GM21529 (cell line): ENCODE results near the gene PIK3CA.
"Not testable (repeated sequence)": the region's sequence is repeated elsewhere in the genome, so short reads cannot be mapped to it uniquely, and the experiment has no call there.

ENCODE experiments used
- ATAC-seq: cut with Tn5 transposase; IDR thresholded peaks from one replicate; pipeline ENCODE4 v1.9.1; 2021; ENCODE audit not compliant: unreplicated experiment

The PIK3CA gene

DNA sequence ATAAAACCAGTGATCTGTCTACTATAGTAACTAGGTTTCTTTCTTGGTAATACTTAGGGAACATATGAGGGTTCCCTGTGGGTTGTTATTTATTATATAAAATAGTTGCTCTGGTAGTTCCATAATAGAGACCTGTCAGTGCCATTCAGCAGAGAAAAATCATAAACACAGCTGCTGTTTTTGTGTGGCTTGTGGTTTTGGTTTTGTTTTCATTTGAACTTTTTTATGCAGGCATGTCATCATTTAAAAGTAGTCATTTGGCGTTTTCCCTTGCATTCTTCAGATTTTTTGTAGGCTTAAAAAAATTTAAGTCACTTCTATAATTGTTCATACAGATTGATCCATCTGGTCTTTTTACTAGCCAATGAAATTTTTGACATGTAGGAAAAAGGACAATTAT is 47.9 kb downstream of the PIK3CA start:
- peak; percentile 93 for ATAC-seq

GRCh38 chr3:179196700-179197099 is 48.5 kb downstream of the PIK3CA start:
- ATAC-seq, result no peak

DNA sequence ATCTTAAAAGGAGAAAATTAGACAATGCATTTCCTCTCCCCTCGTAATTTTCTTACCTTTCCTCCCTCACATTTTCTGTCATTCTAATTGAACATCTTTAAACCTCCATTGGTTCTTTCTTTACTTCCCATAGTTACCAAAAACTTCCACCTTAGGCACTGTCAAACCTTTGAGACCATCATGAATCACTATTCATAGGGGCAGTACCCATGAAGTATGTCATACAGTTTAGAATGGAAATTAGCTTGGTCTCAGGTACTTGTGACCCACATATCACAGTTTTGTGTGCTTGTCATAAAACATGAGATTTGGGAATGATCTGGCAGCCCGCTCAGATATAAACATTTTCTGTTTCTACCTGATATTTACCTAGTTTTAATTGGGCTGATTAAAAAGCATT is 52.6 kb downstream of the PIK3CA start:
- ATAC-seq, result no peak

- ATAC-seq, result not testable (repeated sequence)
These were observed 67.4 kb downstream of the PIK3CA start for GRCh38 chr3:179215550-179215949.

- not testable (repeated sequence) for ATAC-seq
These were observed 70.1 kb downstream of the PIK3CA start for GRCh38 chr3:179218213-179218612.

DNA sequence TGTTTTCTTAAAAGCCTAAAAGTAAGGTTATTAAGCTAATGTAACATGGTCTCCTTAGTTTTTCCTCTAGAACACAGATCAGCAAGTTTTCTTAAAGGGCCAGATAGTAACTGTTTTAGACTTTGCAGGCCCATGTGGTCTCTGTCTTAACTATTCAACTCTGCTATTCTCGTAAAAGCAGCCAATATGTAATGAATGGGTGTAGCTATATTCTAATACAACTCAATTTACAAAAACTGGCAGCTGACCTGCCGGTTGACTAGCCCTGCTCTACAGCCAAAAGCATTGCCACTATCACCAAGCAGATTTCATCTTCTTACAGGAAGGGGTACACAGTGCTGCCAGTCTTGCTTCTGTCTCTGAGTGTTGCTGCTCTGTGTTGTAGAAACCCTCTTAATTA is 75.4 kb downstream of the PIK3CA start:
- no peak for ATAC-seq

DNA sequence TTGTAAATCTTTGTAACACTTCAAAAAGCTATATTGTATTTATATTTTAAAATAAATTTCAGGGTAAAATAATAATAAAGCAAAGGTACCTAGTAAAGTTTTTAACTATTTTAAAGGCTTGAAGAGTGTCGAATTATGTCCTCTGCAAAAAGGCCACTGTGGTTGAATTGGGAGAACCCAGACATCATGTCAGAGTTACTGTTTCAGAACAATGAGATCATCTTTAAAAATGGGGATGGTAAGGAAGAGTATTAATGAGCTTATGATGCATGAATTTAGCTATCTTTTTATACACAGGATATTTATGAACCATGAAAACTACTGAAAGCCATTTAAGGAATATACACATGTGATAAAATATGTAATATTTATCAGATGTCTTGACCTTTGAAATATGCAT is 76.4 kb downstream of the PIK3CA start:
- no peak for ATAC-seq

GRCh38 chr3:179227349-179227748 is 79.2 kb downstream of the PIK3CA start:
- no peak for ATAC-seq

DNA sequence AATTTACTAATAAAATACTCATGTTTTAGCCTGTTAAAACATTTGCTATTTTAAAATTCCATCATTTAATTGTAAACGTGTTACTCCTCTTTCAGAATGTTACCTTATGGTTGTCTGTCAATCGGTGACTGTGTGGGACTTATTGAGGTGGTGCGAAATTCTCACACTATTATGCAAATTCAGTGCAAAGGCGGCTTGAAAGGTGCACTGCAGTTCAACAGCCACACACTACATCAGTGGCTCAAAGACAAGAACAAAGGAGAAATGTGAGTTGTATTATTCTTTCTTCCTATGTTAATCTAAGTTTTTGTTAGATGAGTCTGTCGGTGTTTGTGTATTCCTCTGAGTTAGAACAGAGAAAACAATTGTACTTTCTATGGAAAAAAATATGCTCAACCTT is 81.0 kb downstream of the PIK3CA start:
- ATAC-seq, result no peak

- ATAC-seq, result no peak
These were observed 84.9 kb downstream of the PIK3CA start for GRCh38 chr3:179233043-179233442.

DNA sequence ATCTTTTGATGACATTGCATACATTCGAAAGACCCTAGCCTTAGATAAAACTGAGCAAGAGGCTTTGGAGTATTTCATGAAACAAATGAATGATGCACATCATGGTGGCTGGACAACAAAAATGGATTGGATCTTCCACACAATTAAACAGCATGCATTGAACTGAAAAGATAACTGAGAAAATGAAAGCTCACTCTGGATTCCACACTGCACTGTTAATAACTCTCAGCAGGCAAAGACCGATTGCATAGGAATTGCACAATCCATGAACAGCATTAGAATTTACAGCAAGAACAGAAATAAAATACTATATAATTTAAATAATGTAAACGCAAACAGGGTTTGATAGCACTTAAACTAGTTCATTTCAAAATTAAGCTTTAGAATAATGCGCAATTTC is 86.0 kb downstream of the PIK3CA start:
- ATAC-seq, result no peak

DNA sequence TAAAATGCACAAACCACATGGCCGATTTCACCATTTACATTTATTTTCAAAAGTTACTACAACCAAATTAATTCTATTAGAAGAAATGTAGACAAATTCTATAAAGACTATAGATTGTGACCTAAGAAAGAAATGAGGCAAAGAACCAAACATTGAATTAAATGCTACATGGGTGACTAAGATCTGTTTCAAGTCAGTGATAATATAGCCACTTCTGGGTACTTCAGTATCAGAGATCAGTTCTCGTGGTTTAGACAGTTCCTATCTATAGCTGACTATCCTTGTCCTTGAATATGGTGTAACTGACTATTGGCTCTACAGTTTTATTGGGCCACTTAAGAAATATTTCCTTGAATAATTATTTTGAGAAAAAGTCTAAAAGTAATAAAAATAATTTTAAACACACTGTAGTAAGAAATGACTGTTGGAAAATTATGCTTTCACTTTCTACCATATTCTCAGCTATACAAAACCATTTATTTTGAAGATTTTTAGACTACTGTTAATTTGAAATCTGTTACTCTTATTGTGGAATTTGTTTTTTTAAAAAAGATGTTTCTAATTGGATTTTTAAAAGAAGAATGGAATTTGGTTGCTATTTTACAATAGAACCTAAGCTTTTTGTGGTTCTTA is 88.6 kb downstream of the PIK3CA start:
- ATAC-seq, result peak; percentile 80

DNA sequence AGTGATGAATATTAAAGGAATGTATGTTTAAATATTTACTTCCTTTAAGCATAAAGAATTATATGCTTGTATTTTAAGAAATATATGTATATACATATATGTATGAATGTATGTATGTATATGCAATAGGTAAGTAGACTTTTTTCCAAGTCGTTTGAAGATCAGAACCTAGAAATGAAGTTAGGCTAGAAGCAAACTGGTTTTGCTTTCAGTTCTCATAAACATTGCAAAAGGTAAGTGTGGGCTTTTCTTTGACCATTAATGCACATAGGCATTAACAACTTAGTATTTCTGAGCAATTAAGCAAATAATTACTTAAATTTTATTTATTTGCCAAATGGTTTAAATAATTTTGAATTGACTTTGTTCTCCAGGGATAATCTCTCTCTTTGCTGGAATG is 92.1 kb downstream of the PIK3CA start:
- peak; percentile 53 for ATAC-seq

GRCh38 chr3:179242859-179243258 is 94.7 kb downstream of the PIK3CA start:
- not testable (repeated sequence) for ATAC-seq

- no peak for ATAC-seq
These were observed 96.7 kb downstream of the PIK3CA start for GRCh38 chr3:179244878-179245277.

- ATAC-seq, result no peak
These were observed 99.3 kb downstream of the PIK3CA start for GRCh38 chr3:179247289-179248015.

- ATAC-seq, result no peak
These were observed 102.8 kb downstream of the PIK3CA start, which contains the start of gene KCNMB3 for GRCh38 chr3:179250803-179251476. Gene KCNMB3, minus strand, starts transcription at chr3:179251114. Its CDS starts 124 bp downstream, at chr3:179250990.

DNA sequence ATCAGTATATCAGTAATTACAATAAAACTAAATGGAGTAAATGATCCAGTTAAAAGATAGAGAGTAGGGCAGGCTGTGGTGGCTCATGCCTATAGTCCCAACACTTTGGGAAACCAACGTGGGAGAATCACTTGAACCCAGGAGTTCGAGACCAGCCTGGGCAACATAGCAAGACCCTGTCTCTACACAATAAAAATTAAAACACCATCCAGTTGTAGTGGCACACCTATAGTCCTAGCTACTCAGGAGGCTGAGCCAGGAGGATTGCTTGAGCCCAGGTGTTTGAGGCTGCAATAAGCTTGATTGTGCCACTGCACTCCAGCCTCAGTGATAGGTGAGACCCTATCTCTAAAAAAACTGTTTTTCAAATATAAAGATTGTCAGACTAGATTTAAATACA is 108.7 kb downstream of the PIK3CA start:
- no peak for ATAC-seq

DNA sequence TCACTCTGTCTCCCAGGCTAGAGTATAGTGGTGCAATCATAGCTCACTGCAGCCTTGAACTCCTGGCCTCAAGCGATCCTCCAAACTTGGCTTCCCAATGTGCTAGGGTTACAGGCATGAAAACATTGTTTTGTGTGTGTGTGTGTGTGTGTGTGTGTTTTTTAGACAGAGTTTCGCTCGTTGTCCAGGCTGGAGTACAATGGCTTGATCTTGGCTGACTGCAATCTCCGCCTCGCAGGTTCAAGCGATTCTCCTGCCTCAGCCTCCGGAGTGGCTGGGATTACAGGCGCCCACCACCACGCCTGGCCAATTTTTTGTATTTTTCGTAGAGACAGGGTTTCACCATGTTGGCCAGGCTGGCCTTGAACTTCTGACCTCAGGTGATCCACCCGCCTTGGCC is 109.6 kb downstream of the PIK3CA start:
- not testable (repeated sequence) for ATAC-seq

DNA sequence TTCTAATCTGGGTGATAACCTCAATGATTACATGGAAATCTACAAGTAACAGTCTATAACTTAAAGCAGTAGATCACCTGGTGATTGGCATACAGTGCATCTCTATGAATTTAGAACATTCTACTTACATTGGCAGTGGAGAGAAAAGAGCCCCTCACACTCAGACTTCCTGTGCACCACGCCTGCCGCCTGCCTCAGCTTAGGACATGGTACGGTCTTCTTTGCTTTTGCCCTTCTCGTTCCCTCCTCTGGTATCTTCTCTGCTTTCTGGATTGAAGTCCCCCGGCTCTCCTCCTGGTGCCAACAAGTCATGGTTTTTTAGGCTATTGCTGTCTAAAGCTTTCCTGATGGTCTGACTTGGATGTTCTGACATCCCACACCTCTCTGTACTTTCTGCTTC is 110.7 kb downstream of the PIK3CA start:
- ATAC-seq, result no peak

DNA sequence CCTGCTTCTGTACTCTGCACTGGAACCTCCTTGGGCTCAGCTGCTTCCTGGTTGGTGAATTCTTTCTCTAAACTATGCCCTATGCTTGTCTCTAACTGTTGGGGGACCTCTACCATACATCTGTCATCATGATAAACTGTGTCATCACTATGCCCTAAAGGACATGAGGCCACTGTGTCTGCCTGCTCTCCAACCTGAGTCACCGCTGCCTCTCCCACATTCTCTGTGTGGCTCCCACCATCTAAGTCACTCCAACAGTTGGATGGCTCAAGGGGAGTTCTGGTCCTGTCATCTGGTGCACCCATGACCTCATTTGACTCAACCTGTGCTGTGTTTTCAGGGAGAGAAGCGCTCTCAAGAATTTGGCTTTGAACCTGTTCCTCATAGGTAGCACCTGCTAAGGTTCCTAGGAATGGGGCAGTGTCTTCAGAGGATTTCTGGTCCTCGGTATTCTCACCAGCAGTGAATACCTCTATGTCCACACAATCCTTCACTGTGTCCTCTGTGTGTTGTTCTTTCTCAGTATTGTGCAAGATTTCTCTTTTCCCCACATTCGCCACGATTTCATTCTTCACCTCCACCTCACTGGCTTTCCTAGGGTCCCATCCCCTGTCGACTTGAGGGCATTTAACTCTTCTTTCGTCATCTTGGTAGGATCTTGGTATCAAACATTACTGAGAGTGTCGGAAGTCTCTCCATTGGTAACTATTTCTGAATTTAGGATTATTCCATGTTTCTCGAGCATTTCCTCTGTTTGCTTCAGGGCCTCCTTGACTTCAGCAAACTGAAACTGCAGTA is 112.0 kb downstream of the PIK3CA start:
- not testable (repeated sequence) for ATAC-seq
